ENCODE measurements around the gene CCDC28A. TPM values are rescaled to one million over a fixed set of nuclear protein-coding genes. Genes with fewer than 3 reads are reported as not detected.

CCDC28A gene
- total RNA-seq, 3 donors from 2014 or later = 21.1 to 35.7 (median 23.3) TPM

GRCh38 chr6:138803331-138803730, 29.8 kb downstream of the CCDC28A start:
- H3K9me3 ChIP-seq = no peaks in the 10 kb centered on the region
- H3K27me3 ChIP-seq = no peaks in the 10 kb centered on the region
- no peak overlapping the region for H3K4me3 ChIP-seq
- TF ChIP-seq POLR2A (IDR thresholded peaks at IDR 0.05) = no peak
- TF ChIP-seq, protein P1, sequence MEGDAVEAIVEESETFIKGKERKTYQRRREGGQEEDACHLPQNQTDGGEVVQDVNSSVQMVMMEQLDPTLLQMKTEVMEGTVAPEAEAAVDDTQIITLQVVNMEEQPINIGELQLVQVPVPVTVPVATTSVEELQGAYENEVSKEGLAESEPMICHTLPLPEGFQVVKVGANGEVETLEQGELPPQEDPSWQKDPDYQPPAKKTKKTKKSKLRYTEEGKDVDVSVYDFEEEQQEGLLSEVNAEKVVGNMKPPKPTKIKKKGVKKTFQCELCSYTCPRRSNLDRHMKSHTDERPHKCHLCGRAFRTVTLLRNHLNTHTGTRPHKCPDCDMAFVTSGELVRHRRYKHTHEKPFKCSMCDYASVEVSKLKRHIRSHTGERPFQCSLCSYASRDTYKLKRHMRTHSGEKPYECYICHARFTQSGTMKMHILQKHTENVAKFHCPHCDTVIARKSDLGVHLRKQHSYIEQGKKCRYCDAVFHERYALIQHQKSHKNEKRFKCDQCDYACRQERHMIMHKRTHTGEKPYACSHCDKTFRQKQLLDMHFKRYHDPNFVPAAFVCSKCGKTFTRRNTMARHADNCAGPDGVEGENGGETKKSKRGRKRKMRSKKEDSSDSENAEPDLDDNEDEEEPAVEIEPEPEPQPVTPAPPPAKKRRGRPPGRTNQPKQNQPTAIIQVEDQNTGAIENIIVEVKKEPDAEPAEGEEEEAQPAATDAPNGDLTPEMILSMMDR (IDR thresholded peaks at IDR 0.05) = no peak
- intact Hi-C loops (cut with DNase I; ENCODE audit: low total_unique reads) = no loop called here
- H3K27ac ChIP-seq = no peak overlapping the region
- H3K36me3 ChIP-seq = no peaks in the 10 kb centered on the region
- H3K4me1 ChIP-seq = no peaks in the 10 kb centered on the region
- no peak for DNase-seq (ENCODE audit: low spot score in 2 of 2)

- TF ChIP-seq POLR2AphosphoS5 (IDR thresholded peaks at IDR 0.05) = no peak
- no peak for TF ChIP-seq POLR2A (IDR thresholded peaks at IDR 0.05)
- TF ChIP-seq, protein P1 (IDR thresholded peaks at IDR 0.05) = no peak
- Histone ChIP-seq H3K27ac (no peak overlapping the region), H3K27me3 (no peaks in the 10 kb centered on the region), H3K36me3 (no peaks in the 10 kb centered on the region), H3K9me3 (no peaks in the 10 kb centered on the region), H3K4me3 (no peak overlapping the region), H3K4me1 (no peaks in the 10 kb centered on the region)
- intact Hi-C loops (cut with DNase I; ENCODE audit: low total_unique reads) = no loop called here
- no peak for DNase-seq (ENCODE audit: low spot score in 2 of 2)
Observed at GRCh38 chr6:138803861-138804260, 30.3 kb downstream of the CCDC28A start.

GRCh38 chr6:138805016-138805765, 31.6 kb downstream of the CCDC28A start:
- no peak overlapping the region for H3K27ac ChIP-seq
- no peaks in the 10 kb centered on the region for H3K9me3 ChIP-seq
- no peak for TF ChIP-seq POLR2AphosphoS5 (IDR thresholded peaks at IDR 0.05)
- TF ChIP-seq POLR2A (IDR thresholded peaks at IDR 0.05) = no peak
- TF ChIP-seq, protein P1 (IDR thresholded peaks at IDR 0.05) = no peak
- H3K27me3 ChIP-seq = no peaks in the 10 kb centered on the region
- no peak for DNase-seq (ENCODE audit: low spot score in 2 of 2)
- intact Hi-C loops (cut with DNase I; ENCODE audit: low total_unique reads) = no loop called here
- no peaks in the 10 kb centered on the region for H3K36me3 ChIP-seq
- no peak overlapping the region for H3K4me3 ChIP-seq
- no peaks in the 10 kb centered on the region for H3K4me1 ChIP-seq

GRCh38 chr6:138806889-138807288, 33.3 kb downstream of the CCDC28A start:
- no peak for DNase-seq (ENCODE audit: low spot score in 2 of 2)
- H3K36me3 ChIP-seq = no peaks in the 10 kb centered on the region
- H3K27me3 ChIP-seq = no peaks in the 10 kb centered on the region
- TF ChIP-seq POLR2A (IDR thresholded peaks at IDR 0.05) (no peak), POLR2AphosphoS5 (IDR thresholded peaks at IDR 0.05) (no peak)
- TF ChIP-seq, protein P1 (IDR thresholded peaks at IDR 0.05) = no peak
- H3K27ac ChIP-seq = no peak overlapping the region
- no peaks in the 10 kb centered on the region for H3K9me3 ChIP-seq
- no peak overlapping the region for H3K4me3 ChIP-seq
- intact Hi-C loops (cut with DNase I; ENCODE audit: low total_unique reads) = no loop called here
- no peaks in the 10 kb centered on the region for H3K4me1 ChIP-seq

DNA sequence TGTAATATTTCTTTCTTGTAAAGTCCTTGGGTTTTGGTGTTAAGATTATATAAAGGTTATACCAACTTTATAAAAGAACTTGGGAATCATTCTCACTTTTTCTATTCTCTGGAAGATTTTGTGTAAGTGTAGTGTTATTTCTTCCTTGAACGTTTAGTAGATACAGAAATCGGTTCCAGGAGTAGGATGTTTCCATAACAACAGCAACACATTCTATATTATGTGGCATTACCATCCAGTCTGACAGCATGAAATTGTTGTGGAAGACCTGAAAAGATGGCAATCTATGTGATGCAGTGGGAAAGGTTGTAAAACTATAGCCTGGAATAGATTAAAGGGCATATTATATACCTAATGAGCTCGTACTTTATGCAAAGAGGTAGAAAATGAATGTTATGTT, 36.1 kb downstream of the CCDC28A start:
- Histone ChIP-seq H3K36me3 (no peaks in the 10 kb centered on the region), H3K27me3 (no peaks in the 10 kb centered on the region), H3K4me1 (no peaks in the 10 kb centered on the region), H3K9me3 (no peaks in the 10 kb centered on the region), H3K4me3 (no peak overlapping the region), H3K27ac (no peak overlapping the region)
- intact Hi-C loops (cut with DNase I; ENCODE audit: low total_unique reads) = no loop called here
- DNase-seq (ENCODE audit: low spot score in 2 of 2) = no peak
- TF ChIP-seq POLR2A (IDR thresholded peaks at IDR 0.05) (no peak), POLR2AphosphoS5 (IDR thresholded peaks at IDR 0.05) (no peak)
- TF ChIP-seq, protein P1 (IDR thresholded peaks at IDR 0.05) = no peak
